ENCODE measurements around the gene AMFR.
"Not testable (repeated sequence)": the region's sequence is repeated elsewhere in the genome, so short reads cannot be mapped to it uniquely, and the experiment has no call there.

The AMFR gene

DNA sequence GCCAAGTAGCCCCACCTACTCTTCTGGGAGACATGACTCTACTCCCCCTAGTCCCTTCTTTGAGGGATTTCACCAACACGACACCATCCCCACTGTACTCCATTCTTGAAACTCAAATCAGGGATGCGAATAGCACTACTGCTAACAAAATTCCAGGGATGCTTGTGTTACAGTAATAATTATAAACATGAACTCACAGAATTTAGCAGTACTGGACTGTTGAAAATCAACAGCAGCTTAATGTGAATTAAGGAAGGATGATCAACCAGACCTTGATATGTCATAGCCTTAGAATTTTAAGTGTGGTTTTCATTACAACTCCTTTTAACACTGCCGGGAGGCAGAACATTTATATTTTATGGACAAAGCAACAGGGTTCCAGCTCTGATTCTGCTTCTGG lies 37.9 kb downstream of the AMFR start:
- DNase-seq = no peak

- no peak for DNase-seq
Observed at GRCh38 chr16:56384074-56384721, 41.1 kb downstream of the AMFR start.

- no peak for DNase-seq
Observed at GRCh38 chr16:56382901-56383355, 42.4 kb downstream of the AMFR start.

DNA sequence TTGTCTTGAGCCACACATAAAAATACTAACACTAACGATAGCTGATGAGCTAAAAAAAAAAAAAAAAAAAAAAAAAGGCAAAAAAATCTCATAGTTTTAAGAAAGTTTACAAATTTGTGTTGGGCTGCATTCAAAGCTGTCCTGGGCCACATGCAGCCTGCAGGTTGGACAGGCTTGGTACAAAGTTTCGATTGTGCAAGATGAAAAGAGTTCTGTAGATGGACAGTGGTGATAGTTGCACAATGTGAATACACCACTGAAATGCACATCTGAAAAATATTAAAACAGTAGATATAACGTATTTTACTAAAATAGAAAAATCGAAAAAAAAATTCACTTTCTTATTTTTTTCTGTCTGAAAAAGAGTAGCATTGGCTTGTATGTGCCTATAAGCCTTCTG lies 42.9 kb downstream of the AMFR start:
- no peak for DNase-seq

DNA sequence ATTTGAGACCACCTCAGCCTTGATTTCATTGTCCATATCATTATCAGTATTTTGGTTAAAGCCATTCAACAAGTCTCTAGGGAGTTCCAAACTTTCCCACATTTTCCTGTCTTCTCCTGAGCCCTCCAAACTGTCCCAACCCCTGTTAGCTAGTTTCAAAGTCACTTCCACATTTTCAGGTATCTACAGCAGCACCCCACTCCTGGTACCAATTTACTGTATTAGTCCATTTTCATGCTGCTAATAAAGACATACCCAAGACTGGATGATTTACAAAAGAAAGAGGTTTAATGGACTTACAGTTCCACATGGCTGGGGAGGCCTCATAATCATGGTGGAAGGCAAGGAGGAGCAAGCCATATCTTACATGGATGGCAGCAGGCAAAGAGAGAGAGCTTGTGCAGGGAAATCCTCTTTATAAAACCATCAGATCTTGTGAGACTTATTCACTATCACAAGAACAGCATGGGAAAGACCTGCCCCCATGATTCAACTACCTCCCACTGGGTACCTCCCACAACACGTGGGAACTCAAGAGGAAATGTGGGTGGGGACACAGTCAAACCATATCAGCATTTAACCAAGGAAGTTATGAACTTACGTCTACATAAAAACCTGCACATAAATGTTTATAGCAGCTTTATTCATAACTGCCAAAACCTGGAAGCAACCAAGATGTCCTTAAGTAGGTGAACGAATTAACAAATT lies 44.4 kb downstream of the AMFR start:
- not testable (repeated sequence) for DNase-seq

DNA sequence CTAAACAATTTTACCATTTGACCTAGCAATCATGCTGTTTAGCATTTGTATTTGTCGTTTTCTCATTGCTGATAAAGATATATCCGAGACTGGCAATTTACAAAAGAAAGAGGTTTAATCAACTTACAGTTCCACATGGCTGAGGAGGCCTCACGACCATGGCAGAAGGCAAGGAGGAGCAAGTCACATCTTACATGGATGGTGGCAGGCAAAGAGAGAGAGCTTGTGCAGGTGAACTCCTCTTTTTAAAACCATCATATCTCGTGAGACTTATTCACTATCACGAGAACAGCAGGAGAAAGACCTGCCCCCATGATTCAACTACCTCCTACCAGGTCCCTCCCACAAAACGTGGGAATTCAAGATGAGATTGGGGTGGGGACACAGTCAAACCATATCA lies 46.3 kb downstream of the AMFR start:
- not testable (repeated sequence) for DNase-seq

DNA sequence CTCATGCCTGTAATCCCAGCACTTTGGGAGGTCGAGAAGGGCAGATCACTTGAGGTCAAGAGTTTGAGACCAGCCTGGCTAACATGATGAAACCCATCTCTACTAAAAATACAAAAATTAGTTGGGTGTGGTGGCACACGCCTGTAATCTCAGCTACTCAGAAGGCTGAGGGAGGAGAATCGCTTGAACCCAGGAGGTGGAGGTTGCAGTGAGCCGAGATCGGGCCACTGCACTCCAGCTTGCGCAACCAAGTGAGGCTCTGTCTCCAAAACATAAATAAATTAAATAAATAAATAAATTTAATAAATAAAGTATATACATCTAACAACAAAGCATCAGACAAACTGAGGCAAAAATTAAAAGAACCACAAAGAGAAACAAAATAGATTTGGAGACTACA lies 49.6 kb downstream of the AMFR start:
- not testable (repeated sequence) for DNase-seq

GRCh38 chr16:56373003-56373402 lies 52.3 kb downstream of the AMFR start:
- no peak for DNase-seq

DNA sequence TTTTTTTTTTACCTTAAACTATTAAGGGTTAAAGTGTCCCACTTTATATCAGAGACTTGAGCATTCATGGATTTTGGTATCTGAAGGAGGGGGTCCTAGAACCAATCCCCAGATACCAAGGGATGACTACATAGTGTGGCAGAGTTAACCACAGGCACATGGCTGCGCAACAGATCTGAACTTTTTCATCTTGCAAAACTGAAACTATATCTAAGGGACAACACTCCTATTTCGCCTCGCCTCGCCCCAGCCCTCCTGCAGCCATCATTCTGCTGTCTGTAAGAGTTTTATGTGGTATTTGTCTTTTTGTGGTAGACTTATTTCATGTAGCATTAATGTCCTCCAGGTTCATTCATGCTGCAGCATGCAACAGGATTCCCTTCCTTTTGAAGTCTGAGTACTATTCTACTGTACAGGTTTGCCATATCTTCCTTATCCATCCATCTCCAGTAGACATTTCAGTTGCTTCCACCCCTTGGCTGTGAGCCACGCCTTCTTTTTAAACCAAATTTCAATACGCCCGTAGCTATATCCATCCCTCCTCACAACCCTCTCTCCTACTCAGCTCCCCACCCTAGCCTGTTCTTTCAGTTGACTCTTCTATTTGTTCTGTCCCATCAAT lies 53.2 kb downstream of the AMFR start:
- DNase-seq = no peak

DNA sequence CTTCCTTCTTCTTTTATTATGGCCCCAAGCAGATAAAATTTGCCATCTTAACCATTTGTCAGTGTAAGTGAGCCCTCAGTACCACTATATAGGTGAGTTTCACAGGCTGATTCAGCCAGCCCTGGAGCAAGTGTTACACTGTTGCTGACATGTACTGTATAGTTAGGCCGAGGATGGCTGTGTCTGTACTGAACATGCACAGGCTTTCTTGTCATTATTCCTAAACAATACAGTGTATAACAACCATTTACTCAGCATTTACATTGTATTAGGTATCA lies 53.7 kb downstream of the AMFR start:
- no peak for DNase-seq

DNA sequence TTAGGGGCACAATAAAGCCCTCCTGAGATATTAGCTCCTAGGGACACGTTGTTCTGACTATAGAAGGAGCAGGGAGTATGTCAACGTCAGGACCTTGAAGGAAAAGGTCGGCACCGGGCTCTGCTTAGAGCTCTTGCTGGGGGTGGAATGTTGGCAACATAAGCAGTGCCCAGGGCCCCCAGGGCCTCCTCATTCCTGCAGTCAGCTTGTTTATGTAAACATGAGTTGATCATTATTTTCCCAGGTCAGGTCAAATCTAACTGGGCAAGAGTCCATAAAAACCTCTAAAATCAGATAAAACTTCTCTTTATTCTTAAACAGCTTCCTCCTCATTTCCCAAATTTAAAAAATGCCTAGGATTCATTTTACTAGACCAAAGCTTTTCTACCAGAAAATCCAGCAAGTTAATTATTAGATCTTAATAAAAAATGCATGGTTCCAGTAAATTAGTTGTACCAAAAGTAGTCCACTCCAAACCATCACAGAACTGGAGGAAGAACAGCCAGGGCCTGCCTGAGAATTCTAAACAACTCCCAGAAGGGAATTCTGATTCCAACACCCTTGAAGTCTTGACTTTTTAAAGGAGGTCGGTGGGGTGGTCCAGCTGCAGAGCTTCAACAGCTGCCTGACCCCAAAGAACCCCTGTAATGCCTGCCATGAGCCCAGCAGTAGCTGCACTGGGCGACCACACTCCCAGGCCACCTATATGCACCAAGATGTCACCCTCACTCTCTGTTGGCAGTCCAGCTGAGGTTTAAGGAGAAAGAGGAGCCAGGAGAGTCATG lies 54.3 kb downstream of the AMFR start:
- DNase-seq = no peak

GRCh38 chr16:56370185-56370874 lies 55.0 kb downstream of the AMFR start:
- DNase-seq = no peak

- peak; percentile 22 for DNase-seq
Observed at GRCh38 chr16:56369202-56369601, 56.1 kb downstream of the AMFR start.

DNA sequence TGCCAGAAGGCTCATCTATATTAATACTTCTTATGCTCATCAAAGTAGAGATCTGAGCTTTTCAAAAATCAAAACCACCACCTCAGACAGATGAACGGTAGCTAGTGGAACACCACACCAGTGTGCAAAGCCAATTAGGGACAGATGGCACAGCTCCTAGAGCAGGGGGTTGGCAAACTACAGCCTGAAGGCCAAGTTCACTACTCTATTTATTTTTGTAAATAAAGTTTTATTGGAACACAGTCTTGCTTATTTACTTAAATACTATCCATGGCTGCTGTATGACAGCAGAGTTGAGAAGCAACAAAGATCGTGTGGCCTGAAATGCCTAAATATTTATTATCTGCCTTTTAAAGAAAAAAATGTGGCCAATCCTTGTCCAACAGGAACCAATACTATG lies 56.8 kb downstream of the AMFR start:
- peak; percentile 36 for DNase-seq

DNA sequence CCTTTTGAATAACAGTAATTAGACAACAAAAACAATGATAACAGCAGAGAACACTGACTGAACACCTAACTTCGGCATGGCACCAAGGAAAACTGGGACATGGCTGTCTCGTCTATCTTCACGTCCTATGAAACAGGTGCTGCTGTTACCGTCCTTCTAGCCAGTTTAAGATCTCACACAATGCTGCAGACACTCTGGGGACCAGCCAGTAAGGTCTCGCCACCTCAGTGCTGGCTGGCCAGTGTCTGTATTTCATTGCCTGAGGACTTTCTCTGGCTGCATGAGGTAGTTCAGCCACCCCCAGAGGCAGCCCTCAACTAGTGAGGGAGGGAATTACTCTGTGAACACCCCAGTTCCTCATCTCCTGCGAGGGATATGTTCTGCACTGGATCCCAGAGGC lies 57.6 kb downstream of the AMFR start:
- no peak for DNase-seq

DNA sequence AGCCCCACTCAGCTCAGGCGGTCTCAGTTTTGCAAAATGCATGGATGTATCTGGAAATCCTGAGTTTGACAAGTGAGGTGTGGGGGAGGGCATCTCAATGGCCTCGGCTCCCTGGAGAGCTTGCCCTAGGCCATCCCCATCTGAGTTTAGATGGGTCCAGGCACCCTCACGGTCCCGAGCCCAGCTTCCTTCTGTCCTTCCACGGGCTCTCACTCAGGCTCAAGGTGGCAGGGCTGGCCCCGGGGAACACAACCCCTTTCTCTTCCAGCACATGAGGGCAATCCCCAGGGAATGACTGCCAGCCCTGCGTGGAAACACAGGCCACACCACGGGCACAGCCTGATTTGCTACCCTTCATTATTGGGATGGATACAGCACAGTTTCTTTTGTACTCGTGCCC lies 58.4 kb downstream of the AMFR start:
- no peak for DNase-seq

DNA sequence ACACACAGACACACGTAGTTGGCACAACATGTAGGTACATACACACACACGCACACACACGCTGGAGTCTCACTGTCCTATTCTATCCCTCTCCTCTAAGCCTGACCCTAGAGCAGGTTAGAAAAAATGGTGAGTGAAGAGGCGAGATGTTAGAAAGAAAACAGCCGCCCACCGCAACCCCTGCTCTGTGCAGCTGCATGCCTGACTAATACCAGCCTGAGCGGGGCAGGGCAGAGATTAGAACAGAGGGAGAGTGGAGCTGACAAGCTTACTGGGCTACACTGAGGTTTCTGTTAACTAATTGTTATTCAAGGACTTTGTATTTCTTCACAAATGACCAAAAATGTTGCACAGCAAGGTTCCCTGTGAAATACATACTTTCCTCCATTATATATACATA lies 59.8 kb downstream of the AMFR start:
- no peak for DNase-seq

DNA sequence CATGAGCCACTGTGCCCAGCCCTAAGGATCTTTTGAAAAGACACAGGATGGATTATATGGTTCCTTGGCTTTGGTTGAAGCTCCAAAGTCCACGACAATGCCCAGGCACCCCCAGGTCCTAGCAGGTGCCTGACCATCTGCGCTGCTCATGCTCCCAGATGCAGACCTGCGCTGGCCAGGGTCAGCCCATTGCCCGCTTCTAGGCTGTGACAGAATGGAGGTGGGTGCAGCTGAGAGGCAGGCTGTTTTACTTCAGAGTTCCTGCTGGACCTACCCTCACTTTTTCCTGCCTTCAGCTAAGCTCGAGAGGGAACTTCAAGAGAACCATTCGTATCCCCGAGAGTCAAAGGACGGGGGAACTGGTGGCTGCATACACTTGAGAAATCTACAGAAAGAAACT lies 60.5 kb downstream of the AMFR start:
- no peak for DNase-seq

DNA sequence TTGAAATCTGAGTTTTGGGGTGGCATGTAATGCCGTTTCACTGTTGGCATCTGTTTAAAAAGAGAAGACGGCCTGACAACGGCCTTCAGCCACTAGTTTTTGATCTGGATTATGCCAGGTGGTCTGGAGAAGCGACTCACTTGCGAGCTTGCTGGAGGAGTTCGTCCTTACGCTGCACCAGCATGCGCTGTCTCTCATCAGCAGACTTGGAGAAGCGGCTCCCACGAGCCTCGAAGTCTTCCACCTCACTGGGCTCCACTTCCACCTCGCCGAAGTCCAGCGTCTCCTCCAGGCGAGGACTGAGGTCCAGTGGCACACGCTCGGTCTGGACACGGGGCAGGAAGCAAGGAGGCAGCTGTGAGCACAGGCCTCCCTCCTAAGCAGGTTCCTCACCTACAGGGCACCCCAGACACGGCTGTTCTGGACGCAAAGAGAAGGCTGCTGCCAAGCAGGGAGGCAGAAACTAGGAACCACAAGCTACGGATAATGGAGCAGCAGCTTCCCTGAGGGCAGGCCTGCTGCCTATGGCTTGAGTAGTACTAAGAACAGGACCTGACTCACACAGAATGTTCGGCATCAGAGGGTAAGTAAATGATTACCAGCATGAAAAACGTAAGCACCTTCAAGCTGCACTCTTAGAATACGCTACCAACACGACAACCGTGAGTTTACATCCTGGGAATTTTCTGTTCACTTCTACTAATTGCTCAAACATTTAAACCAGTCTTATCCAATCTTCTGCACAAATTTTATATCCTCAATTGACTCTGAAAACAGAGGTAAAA lies 61.4 kb downstream of the AMFR start:
- DNase-seq = no peak

GRCh38 chr16:56363181-56363716 lies 62.1 kb downstream of the AMFR start:
- DNase-seq = no peak

GRCh38 chr16:56362706-56363105 lies 62.6 kb downstream of the AMFR start:
- DNase-seq = no peak

- no peak for DNase-seq
Observed at GRCh38 chr16:56362057-56362655, 63.2 kb downstream of the AMFR start.

Data from DMS 273 treated with DMSO at 0.1 percent for 48 hours (cell line).